Endothelial cell of umbilical vein (primary cell): Measurements from ENCODE around the gene RIT2.

Source experiments
- EZH2 ChIP-seq: IDR thresholded peaks from 2 replicates; pipeline ENCODE4 v1.6.1; 2012; ENCODE audit warnings: borderline replicate concordance, low read depth, mild to moderate bottlenecking, moderate library complexity, low read length, inconsistent platforms; ENCODE audit not compliant: severe bottlenecking
- POLR2A ChIP-seq: IDR thresholded peaks from 2 replicates; pipeline ENCODE4 v1.6.1; 2012; ENCODE audit warnings: low read depth, mild to moderate bottlenecking, control low read depth, low read length
- POLR2AphosphoS5 ChIP-seq: IDR thresholded peaks from 2 replicates; pipeline ENCODE4 v1.6.1; 2012; ENCODE audit warnings: low read depth, mild to moderate bottlenecking, control low read depth, low read length, moderate library complexity; ENCODE audit not compliant: insufficient read depth
- TF ChIP-seq, protein P1 (sequence below), 2 donors: IDR thresholded peaks; 1 replicate in 1 of 2; 2 replicates in 1 of 2; pipeline ENCODE4 v1.5.1; 2011; ENCODE audit warnings: low read length in 2 of 2, mild to moderate bottlenecking in 2 of 2, moderate library complexity in 2 of 2, control low read depth in 1 of 2, inconsistent platforms in 1 of 2, low read depth in 1 of 2; ENCODE audit not compliant: insufficient read depth in 1 of 2; ENCODE audit errors: extremely low read depth in 1 of 2

DNA sequence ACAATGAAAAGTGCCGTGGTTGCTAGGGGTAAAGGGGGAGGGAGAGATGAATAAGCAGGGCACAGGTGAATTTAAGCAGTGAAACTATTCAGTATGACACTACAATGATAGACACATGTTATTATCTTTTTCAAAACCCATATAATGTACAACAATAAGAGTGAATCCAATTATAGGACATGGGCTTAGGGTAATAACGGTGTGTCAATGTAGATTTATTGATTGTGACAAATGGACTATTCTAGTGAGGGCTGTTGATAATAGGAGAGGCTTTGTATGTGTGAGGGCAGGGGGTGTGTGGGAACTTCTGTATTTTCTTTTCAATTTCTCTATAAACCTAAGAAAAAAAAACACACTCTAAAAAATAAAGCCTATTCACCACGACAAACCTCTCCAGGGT is 223.8 kb downstream of the RIT2 start:
- no peak for TF ChIP-seq POLR2AphosphoS5
- TF ChIP-seq, protein P1, sequence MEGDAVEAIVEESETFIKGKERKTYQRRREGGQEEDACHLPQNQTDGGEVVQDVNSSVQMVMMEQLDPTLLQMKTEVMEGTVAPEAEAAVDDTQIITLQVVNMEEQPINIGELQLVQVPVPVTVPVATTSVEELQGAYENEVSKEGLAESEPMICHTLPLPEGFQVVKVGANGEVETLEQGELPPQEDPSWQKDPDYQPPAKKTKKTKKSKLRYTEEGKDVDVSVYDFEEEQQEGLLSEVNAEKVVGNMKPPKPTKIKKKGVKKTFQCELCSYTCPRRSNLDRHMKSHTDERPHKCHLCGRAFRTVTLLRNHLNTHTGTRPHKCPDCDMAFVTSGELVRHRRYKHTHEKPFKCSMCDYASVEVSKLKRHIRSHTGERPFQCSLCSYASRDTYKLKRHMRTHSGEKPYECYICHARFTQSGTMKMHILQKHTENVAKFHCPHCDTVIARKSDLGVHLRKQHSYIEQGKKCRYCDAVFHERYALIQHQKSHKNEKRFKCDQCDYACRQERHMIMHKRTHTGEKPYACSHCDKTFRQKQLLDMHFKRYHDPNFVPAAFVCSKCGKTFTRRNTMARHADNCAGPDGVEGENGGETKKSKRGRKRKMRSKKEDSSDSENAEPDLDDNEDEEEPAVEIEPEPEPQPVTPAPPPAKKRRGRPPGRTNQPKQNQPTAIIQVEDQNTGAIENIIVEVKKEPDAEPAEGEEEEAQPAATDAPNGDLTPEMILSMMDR (IDR thresholded peaks at IDR 0.05; ENCODE audit: extremely low read depth in 1 of 2, insufficient read depth in 1 of 2, low read depth in 1 of 2, low read length in 2 of 2), result no peak
- TF ChIP-seq EZH2, result no peak
- no peak for TF ChIP-seq POLR2A
